Stimulated activated CD4-positive, alpha-beta T cell treated with anti-CD3 and anti-CD28 coated beads, Interleukin-1b, Interleukin-23, amount 100 ng/mL, for 24 hours (primary cell): ENCODE data around the gene ALPK3.

ENCODE experiments used
- DNase-seq, 4 experiments: peaks; one replicate each; pipeline ENCODE4 v3.0.0-alpha.2; 2020; ENCODE audit warnings: low read depth in 4 of 4, low spot score in 1 of 4

Gene ALPK3, protein sequence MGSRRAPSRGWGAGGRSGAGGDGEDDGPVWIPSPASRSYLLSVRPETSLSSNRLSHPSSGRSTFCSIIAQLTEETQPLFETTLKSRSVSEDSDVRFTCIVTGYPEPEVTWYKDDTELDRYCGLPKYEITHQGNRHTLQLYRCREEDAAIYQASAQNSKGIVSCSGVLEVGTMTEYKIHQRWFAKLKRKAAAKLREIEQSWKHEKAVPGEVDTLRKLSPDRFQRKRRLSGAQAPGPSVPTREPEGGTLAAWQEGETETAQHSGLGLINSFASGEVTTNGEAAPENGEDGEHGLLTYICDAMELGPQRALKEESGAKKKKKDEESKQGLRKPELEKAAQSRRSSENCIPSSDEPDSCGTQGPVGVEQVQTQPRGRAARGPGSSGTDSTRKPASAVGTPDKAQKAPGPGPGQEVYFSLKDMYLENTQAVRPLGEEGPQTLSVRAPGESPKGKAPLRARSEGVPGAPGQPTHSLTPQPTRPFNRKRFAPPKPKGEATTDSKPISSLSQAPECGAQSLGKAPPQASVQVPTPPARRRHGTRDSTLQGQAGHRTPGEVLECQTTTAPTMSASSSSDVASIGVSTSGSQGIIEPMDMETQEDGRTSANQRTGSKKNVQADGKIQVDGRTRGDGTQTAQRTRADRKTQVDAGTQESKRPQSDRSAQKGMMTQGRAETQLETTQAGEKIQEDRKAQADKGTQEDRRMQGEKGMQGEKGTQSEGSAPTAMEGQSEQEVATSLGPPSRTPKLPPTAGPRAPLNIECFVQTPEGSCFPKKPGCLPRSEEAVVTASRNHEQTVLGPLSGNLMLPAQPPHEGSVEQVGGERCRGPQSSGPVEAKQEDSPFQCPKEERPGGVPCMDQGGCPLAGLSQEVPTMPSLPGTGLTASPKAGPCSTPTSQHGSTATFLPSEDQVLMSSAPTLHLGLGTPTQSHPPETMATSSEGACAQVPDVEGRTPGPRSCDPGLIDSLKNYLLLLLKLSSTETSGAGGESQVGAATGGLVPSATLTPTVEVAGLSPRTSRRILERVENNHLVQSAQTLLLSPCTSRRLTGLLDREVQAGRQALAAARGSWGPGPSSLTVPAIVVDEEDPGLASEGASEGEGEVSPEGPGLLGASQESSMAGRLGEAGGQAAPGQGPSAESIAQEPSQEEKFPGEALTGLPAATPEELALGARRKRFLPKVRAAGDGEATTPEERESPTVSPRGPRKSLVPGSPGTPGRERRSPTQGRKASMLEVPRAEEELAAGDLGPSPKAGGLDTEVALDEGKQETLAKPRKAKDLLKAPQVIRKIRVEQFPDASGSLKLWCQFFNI (N-terminal part only)

GRCh38 chr15:84816694-84817465, at the start of gene ALPK3:
Gene ALPK3, plus strand, starts transcription at chr15:84817356. Its CDS starts 97 bp downstream, at chr15:84817453.
- no peak for DNase-seq

DNA sequence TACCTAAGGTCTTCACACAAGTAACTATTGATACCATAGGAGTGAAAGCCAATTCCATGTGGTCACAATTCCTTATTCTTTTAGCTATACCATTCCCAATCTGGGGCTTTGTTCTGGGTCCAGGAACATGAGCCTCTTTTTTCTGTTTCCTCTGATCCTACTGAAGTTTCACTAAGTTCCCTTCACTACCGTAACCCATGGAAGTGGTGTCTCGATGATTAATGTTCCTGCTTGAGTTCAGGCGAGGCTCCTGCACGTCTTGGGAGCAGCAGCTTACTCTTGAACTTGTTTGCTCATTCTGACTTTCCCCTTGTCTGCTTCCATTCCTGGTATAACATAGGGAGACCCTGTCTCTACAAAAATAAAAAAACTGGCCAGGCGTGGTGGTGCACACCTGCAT, 45.1 kb upstream of the ALPK3 start:
- DNase-seq, result no peak

DNA sequence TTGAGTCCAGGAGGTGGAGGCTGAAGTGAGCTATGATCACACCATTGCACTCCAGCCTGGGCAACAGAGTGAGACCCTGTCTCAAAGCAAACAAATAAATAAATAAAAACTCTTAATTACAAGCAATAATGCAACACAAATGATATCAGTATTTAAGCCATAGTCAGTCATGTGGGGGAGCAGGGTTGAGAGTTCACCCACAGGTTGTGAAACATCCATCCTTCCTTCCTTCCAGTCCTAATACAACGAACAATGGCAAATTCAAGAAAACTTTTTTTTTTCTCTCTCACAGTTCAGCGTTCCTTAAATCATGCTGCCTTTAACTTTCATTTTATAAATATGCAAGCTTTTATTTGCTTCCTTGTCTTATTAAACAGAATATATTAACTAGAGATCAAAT, 44.7 kb upstream of the ALPK3 start:
- DNase-seq, result no peak

DNA sequence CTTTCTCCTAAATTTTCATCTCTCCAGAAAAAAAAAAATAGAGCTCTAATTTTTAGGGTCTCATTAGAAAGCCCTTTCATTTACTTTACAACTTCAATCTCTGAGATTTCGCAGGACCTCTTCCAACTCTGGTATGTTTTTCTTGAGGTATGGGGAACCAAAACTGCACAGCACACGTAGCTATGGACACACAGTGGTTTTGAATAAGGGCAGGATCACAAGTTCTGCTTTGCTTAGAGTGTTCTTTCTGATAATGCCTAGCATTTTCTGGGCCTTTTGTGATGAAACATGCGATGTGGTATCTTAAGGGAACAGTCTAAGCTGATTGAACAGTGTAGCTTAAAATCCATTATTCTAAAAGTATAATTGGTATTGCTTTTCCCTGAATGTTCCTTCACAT, 43.4 kb upstream of the ALPK3 start:
- no peak for DNase-seq

GRCh38 chr15:84775867-84776449, 41.2 kb upstream of the ALPK3 start:
- no peak for DNase-seq

- DNase-seq, result no peak
These were observed 39.0 kb upstream of the ALPK3 start for GRCh38 chr15:84778194-84778593.

DNA sequence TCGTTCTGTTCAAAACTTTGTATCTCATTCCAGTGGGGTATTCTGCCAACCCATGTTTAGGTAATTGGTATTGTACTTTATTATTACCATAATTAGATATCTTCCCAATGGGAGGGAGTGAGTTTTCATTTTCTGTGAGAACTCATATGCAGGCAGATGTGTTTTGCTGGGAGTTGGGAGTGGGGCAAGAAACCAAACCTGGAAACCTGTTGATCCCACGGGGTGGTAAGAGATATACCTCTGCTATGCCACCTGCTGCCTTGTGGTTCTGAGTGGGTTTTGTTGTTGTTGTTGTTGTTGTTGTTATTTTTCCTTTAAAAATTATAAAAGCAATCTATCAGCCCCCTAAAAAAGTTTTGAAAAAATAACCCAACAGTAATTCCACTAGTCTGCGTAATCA, 36.7 kb upstream of the ALPK3 start:
- DNase-seq, result no peak

DNA sequence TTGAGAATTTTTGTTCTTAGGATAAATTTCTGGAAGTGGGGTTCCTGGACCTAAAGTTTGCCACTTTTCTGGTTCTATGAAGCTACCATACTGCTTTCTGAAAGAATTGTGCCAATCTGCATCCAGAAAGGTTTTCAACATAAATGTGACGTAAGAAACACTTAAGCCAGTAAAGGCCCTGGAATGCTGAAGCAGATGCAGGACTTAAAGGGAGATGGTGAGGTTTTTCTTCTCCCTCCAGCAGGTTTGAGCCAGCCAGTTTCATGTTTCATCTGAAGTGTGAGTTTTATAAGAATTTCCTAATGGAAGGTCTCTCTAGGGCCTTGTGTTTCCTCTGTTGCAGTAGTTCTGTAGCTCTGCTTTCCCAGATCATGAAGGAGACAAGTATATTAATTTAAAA, 35.7 kb upstream of the ALPK3 start:
- DNase-seq, result no peak

DNA sequence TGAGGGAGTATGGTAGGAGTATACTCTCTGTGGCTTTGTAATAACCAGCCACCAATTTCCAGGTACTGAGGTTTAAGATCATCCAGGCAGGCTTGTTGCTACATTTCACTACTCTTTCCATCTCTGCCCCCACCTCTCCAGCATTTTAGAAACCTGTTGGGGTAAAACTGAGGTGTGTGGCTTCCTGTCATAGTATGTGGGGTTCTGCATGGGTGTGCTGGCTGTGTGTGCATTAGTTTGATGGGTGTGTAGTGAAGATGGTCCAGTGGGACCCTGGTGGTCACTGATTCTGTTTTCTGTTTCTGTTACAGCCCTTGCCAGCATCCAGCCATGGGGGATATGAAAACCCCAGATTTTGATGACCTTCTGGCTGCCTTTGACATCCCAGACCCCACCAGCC, 34.8 kb upstream of the ALPK3 start:
- no peak for DNase-seq

GRCh38 chr15:84783493-84784251, 33.5 kb upstream of the ALPK3 start:
- DNase-seq, result no peak

- no peak for DNase-seq
These were observed 32.9 kb upstream of the ALPK3 start for GRCh38 chr15:84784262-84784661.

GRCh38 chr15:84785053-84785452, 32.1 kb upstream of the ALPK3 start:
- DNase-seq, result no peak

DNA sequence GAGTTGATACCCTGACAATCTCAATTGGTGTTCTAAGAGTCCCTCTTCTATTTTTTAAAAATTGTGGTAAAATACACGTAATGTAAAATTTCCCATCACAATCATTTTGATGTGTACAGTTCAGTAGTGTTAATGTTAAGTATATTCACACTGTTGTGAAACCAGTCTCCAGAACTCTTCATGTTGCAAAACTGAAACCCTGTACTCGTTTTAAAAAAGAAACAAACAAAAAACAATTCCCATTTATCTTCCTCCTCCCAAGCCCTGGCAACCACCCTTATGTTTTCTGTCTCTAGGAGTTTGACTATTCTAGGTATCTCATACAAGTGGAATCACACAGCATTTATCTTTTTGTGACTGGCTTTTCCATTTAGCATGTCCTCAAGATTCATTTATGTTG, 28.7 kb upstream of the ALPK3 start:
- DNase-seq, result no peak

- no peak for DNase-seq
These were observed 27.4 kb upstream of the ALPK3 start for GRCh38 chr15:84789762-84790161.

- no peak for DNase-seq
These were observed 26.5 kb upstream of the ALPK3 start for GRCh38 chr15:84790676-84791075.

DNA sequence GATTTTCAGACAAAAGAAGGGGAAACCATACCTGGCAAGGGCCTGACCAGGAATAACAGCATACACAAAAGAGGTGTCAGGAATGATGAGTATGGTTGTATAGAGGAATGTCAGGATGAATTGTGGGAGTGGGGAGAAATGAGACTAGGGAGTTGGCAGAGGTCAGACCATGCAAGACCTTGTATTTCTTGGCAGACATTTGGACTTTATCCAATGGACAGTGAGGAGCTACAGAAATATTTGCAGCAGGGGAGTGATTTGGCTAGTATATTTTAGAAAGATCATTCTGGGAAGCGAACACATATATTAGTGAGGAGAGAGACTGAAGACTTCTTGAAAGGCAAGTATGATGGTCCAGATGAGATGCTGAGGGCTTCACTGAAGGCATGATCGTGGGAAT, 25.4 kb upstream of the ALPK3 start:
- no peak for DNase-seq

DNA sequence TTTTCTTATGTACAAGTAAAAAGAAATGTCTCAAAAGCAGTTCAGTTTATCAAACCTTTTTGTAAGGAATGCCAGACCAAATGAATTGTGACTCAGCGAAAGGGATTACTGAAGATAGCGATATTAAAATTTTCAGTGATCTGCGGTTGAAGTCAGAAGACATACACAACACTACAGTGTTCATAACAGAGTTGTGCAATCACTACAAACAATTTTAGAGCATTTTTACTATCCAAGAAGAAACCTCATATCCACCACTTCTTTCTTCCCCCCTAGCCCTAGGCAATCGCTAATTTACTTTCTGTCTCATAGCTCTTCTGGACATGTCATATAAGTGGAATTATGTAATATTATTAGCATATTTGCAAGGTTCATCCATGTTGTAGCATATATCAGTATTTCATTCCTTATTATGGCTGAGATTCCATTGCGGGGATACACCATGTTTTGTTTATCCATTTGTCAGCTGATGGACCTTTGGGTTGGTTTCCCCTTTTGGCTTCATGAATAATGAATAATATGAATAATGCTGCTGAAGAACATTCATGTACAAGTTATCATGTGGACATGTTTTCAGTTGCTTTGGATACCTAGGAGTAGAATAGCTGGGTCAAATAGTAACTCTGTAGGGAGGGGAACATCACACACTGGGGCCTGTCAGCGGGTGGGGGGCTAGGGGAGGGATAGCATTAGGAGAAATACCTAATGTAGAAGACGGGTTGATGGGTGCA, 23.6 kb upstream of the ALPK3 start:
- DNase-seq, result no peak

GRCh38 chr15:84794162-84794547, 23.0 kb upstream of the ALPK3 start:
- no peak for DNase-seq

DNA sequence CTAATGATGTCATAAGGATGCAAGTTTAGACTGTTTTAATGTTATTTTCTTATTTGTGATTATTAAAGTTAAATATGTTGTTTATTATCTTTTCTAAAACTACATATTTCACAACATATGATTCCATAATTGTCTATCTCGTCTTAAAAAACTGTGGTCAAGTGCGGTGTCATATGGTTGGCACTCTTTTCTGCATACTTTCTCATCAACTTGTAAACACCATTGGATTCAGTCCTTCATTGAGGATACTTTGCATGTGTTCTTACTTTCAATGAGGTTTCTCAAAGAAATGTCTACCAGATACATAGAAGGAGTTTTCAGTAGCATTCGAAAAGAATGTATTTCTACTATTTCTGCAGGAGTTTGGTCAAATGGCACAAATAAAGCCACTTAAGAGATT, 22.0 kb upstream of the ALPK3 start:
- no peak for DNase-seq
